HG03097 (cell line): Measurements from ENCODE around the gene TMEM179B.
"Not testable (repeated sequence)": the region's sequence is repeated elsewhere in the genome, so short reads cannot be mapped to it uniquely, and the experiment has no call there.

ENCODE experiments used
- ATAC-seq: cut with Tn5 transposase; IDR thresholded peaks from one replicate; pipeline ENCODE4 v1.9.1; 2021; ENCODE audit not compliant: unreplicated experiment, low FRiP score

The TMEM179B gene

DNA sequence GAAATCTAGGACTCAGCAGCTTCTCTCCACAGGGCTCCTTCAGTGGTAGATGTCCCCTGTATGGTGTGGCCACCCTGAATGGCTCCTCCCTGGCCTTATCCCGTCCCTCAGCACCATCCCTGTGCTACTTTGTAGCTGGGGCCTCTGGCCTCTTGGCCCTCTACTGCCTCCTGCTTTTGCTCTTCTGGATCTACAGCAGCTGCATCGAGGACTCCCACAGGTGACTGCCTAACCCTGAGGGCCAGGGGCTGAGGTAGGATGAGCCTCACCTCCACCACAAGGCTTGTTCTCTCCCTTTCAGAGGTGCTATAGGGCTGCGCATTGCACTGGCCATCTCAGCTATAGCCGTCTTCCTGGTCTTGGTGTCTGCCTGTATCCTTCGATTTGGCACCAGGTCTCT, 1.8 kb downstream of the TMEM179B start:
- no peak for ATAC-seq

DNA sequence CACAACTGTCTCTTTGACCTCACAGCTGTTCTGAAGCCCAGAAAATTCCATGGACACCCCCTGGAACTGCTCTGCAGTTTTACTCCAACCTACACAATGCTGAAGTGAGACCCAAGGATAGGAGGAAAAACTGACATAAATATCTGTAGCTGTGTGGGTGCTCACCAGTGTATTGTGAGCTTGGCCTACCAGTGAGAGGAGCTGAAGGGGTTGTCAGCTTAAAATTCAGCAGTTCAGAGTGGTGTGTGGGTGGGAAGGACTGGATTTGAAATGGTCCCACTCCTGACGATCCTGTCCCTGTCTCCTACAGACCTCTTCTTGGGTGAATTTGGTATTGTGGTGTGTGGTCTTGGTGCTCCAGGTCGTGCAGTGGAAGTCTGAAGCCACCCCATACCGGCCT, 2.4 kb downstream of the TMEM179B start:
- ATAC-seq = no peak

DNA sequence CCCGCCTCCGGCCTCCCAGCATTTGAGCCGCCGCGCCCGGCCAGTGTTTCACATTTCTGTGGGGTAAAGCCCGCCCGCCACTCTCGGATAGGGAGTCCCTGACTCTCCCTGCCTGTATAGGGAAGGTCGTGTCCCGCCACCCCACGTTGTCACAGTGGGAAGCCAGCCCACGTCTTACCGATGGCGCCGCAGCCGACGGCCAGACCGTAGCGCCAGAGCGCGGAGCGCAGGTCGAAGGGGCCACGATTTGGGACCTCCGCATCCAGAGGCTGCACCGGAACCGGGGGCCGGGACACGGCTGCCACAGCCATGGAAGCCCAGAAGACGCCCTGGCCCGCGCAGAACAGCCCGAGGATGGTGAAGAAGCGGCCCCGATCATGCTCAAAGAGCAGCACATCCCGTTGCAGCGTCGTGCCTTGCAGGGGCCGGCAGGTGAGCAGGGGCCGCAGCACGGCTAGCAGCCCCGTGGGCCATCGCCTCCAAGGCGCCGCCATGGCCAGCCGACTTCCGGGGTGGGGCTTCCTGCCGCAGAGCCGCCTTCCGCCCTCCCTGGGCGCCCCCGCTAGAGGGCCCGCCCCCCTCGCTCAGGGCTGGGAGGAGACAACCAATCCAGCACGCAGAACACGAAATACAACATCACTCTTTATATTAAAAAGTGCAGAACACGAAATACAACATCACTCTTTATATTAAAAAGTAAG, 4.4 kb downstream of the TMEM179B start, which contains the start of gene TMEM223:
TSS of gene TMEM223 (minus strand) at position 506 of the 701 bp plus-strand sequence. CDS start at position 494, 12 bp downstream.
- ATAC-seq = peak; percentile 49

DNA sequence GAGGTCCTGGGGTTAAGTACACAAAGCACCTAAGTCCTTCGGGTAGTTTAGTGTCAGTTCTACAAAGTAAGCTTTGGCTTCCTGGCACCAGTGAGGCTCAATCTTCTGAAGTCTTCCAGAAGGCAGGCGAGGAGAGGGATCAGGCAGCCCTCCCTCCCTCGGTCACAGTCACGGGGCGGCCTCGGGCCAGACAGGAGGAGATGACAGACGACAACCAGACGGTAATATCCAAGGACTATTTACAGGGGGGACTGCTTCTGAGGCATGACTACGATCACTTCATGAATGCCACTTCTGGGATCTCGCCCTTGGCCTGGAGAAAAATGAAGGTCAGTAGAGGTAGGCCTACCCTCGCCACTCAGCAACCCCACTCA, 5.0 kb downstream of the TMEM179B start:
- ATAC-seq = no peak

DNA sequence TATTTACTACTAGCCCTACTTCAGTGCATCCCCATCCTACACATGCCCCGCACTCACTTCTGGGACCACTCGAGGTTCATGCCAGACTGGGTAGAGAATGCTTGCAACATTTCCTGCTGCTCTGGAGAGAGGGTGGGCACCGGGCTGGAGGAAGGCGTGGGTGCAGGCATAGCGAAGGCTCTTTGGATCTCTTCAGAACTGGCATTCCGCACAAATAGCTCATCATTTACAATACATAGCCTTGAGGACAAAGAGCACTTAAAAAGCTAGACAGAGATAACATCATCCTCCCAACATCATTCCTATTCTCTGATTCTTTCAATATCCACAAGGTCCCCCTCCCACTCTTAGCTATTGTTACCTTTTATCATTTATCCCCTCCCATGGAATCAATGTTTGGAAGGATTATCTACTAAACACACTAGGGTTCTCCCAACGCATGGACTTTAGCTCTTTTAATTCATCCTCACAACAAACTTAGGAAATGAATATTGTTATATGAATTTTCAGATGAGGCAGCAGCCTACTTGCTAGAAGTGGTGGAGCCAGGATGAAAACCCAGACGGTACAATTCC, 7.1 kb downstream of the TMEM179B start:
- no peak for ATAC-seq

DNA sequence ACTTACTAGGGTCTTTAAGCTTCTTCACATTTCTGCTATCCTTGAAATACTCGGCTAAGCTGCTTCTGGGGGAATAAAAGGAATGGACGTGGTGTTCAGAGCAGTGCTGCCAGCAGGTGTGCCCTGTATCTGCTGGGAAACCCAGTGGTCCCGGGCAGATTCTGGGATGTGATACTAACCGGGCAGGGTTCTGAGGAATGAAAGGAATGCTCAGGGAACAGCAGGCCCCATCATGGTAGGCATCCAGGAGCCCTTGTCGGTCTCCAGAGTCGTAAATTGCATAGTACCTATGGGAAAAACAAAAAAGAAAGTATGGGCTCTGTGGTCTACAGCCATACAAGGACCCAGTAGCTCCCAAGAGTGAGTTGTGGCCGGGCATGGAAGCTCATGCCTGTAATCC, 9.1 kb downstream of the TMEM179B start:
- ATAC-seq = no peak

DNA sequence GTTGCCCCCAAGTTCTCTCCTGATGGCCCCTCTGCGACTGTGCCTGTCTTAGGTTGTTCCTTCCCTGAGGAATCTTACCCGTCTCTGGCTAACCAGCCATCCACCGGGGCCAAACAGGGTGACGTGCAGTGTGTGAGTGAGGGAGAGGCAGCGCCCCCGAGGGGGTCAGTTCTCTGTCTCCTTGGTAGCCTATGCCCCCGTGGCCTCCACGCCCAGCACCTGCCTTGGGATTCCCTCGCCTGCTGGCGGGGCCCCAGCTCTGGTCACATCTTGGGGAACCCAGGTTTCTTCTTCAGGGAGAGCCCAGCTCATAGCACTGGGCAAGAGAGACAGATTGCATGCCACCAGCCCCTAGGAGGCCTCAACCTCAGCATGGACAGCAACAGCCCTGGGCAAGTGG, 12.3 kb downstream of the TMEM179B start:
- no peak for ATAC-seq

DNA sequence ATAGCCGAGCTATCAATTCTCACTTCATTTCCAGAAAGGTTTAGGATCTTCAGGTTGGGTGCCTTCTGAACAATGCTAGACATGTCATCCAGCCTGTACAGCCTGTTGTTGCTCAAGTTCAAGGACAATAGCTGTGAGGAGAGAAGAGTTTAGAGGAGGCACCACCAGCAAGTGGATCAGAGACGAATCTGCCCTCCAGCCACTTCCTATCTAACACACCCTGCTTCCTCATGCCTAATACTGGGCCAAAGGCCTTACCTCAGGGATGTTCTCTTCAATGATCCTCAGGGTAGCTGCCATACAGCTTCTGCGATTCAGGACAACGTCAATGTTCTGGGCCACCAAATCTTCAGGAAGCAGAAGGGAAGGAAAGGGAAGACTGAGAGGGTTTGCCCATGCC, 13.9 kb downstream of the TMEM179B start:
- no peak for ATAC-seq

DNA sequence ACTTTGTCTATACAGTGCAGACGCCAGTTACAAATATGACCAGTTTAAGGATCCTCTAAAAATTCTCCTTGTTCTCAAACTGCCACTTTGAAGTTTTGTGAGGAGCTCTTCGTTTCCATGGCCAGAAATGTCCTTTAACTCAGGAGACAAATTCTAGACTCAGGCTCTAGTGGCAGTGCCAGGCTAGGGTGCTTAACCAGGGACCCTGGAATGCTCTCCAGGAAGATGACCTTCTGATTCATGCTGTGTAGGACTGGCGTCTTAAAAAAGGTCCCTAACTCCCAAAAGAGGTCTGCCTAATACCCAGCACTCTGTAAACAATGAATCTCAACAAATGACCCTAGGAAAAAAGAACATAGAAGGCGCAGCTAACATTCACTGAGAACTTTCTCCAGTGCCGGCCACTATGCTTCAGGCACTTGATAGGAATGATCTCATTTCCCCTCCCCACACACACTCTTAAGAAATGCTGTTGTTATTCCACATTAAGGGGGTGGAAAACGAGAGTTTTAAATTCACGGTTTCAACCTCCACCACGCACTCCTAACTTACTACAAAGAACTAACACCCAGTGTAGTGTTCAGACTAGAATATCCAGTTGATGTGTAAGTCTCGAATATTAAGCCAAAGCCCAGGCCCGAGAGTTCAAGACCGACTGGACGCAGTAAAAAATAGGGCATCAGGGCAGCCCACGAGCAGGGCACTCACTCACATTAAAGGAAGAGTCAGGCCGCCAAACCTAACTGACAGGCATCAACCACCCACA, 17.3 kb downstream of the TMEM179B start:
- peak; percentile 18 for ATAC-seq

DNA sequence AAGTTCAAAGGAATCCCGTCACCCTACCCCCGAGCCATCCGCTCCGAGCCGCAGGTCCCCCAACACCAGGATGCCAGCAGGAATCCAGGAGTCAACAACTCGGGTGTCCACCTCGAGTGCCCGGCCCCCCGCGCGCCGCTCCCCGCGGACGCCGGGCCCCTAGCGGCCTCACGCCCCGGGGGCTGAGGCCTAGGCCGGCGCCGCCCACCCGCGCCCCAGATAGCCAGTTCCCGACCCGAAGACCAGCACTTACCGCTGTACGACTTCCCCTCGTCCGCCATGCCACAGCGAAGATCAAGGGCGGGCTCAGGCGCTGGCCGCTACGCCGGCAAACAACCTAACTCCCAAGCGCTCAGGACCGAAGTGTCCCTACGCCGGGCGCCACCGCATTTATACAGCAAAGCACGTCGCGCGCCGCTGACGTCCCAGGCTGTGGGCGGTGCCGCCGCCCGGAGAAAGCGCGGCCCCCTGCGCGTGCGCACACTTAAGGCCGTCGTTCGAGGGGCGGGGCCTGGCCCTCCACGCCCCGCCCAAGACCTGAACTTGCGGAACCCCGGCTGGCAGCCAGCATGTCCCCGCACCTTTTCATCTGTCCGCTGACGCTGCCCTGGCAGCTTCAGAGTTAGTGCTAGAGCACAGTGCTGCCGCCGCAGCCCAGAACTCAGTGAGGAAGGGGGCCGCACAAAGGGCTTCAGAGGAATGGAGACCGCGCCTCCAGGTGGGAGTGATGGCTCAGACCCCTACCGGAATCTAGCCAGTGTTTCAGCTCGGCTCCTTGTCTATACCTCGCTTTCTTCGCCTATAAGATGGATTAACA, 18.1 kb downstream of the TMEM179B start, which contains the start of gene NXF1:
TSS of gene NXF1 (minus strand) at position 365 of the 817 bp plus-strand sequence. CDS start at position 281, 84 bp downstream.
- peak; percentile 81 for ATAC-seq

DNA sequence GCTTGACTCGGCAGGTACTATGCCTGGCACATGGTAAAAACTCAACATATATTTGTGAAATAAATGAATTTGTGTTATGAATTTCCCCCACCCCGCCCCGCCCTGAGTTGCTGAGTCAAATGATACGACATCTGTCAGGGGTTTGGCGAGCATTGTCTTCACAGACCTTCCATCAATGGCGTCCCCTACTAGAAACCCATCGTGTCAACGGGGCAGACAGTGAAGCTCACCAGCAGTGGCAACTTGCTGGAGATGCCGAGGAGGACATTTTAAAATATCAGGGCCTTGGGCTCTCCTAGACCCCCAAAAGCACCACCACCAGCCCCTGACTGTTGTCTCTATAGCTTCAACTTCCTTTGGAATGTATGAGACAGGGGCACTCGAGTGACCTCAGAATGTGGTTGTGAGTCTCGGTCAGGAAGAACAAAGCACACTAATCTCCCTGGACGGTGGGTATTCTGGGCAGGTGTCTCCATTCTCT, 18.8 kb downstream of the TMEM179B start:
- ATAC-seq = no peak

DNA sequence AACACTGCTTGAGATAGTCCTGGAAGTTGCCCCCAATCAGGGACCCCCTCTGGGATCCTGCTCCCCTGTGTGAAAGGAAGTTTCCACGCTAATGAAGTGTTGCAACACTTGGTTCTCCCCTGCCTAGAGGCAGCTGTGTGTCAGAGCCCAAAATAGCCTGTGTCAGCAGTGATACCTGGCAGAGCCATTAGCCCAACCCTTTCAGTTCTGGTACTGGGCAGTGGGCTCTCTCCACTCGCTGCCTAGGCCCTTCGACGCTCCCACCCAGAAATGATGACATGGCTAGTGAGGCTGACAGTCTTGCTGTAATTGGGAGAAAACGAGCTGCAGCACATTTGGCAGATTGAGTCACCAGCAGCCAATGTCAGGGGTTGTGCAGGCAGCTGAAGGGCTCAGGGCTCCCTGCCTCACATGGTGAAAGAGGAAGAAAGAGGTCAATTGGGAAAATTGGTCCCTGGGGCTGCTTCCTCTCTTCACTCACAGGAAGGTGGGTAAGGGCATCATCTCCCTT, 19.5 kb downstream of the TMEM179B start:
- ATAC-seq = no peak

DNA sequence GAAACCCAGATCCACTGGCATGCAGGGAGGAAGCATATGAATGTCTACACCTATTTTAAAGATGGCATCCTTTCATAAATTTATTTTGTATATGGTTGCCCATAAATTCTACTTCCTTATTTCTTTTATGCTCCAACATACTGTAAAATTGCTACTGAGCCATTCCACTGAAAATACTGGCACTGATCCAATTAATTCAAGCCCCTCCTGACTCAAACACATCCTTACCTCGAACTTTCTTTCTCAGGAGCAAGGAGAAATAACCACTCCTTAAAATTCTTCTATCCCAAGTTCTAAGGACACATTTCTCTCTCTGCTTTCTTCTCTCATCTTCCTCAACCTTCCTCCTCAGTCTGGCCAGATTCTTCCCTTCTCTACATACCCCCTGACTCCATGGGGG, 23.5 kb downstream of the TMEM179B start:
- no peak for ATAC-seq

DNA sequence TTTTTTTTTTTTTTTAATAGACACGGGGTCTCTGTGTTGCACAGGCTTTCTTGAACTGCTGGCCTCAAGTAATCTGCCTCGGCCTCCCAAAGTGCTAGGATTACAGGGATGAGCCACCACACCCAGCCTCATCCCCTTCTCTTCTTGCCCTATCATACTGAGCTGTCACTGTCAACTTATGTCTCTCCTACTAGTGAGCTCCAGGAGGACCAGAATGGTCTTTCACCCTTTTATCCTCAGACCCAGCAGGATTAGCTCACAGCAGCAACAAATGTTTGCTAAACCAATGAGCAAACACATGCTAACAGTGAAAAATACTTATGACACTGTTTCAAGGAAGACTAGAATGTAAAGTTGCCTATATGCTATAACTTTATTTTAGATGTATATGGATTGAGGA, 24.5 kb downstream of the TMEM179B start:
- no peak for ATAC-seq

DNA sequence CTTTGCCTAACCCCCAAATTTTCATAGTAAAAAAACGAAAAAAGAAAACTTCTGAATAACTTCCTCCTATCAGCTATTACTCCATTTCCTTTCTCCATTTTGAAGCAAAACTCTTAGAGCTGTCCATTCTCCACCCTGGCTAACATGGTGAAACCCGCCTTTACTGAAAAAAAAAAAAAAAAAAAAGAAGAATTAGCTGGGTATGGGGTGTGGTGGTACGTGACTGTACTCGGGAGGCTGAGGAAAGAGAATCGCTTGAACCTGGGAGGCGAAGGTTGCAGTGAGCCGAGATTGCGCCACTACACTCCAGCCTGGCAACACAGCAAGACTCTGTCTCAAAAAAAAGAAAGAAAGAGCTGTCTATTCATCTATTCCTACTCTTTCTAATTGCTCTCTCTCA, 29.4 kb downstream of the TMEM179B start:
- no peak for ATAC-seq

DNA sequence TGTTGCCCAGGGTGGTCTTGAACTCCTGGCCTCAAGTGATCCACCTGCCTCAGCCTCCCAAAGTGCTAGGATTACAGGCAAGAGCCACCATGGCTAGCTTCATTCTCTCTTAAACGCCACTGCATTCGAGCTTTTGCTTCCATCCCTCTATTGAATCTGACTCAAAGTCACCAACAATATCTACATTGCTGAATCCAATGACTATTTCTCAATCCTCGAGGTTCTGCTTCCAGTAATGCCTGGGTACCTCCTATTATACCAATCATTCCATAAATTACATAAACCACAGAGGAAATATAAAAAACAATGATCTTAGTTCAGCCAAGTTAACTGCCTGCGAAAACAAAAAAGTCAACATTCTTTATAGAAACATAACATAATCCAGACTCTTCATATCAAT, 29.9 kb downstream of the TMEM179B start:
- no peak for ATAC-seq

DNA sequence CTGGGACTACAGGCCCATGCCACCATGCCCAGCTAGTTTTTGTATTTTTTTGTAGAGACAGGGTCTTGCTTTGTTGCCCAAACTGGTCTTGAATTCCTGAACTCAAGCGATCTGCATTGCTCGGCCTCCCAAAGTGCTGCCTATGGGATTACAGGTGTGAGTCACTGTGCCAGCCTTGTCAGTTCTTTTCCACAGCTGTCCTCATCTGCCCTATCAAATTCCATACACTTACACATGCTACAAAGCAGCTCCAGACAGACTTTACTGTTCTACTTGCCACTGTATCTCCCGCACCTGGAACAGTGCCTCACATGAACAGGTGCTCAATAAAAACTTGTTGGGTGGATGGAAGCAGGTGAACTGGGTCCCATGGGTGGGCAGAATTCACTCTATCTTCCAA, 36.5 kb downstream of the TMEM179B start:
- no peak for ATAC-seq

DNA sequence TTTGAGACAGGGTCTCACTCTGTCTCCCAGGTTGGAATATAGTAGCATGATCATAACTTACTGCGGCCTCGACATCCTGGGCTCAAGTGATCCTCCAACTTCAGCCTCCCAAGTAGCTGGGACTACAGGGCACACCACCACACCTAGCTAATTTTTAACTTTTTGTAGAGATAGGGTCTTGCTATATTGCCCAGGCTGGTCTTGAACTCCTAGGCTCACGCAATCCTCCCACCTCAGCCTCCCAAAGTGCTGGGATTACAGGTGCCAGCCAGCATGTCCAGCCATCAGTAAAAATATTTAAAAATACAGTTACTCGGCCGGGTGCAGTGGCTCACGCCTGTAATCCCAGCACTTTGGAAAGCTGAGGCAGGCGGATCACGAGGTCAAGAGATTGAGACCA, 40.9 kb downstream of the TMEM179B start:
- ATAC-seq = not testable (repeated sequence)

DNA sequence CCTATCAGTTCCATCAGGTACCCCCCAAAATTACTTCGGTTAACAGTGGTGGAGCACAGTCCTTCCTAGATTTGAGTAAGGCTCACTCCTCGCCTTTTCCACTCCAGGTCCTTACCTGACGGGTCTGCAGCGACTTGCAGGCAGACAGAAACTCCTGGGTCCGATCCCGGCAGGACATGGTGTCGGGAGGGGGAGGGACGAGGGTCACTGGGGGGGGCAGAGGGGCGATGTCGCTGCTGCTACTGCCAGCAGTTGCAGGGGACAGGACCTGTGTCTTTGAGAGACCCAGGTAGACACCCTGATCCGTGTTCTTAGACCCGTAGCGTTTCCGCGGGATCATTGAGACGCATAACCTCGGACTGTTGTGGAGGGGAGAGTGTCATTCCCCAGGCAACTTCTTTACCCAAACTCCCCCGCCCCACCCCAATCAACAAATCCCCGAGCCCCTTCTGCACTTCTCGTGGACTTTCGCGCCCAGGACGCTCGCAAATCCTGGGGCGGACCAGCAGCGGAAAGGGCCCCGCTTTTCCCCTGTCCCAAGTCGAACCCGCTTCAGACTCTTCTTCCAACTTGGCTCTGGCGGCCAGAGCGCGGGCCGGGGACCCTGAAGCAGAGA, 43.8 kb downstream of the TMEM179B start:
- no peak for ATAC-seq
